GM13976 (cell line): ENCODE results near the gene CELF2.

Source experiments
- DNase-seq: peaks from one replicate; pipeline ENCODE4 v3.0.0; 2012; ENCODE audit warnings: low spot score
- CTCF ChIP-seq: IDR thresholded peaks from 2 replicates; pipeline ENCODE4 v1.5.1; 2012; ENCODE audit warnings: borderline replicate concordance, mild to moderate bottlenecking; ENCODE audit not compliant: insufficient read depth; ENCODE audit errors: extremely low read depth, missing control alignments, control extremely low read depth
- in situ Hi-C: fragments of 300-500 bp; cut with MboI; formaldehyde crosslinking; loops from one replicate; pipeline ENCODE4 v1.12.0; 2022; ENCODE audit warnings: low sequenced_read_pairs, mixed read lengths, inconsistent platforms; ENCODE audit not compliant: unreplicated experiment

Gene CELF2

DNA sequence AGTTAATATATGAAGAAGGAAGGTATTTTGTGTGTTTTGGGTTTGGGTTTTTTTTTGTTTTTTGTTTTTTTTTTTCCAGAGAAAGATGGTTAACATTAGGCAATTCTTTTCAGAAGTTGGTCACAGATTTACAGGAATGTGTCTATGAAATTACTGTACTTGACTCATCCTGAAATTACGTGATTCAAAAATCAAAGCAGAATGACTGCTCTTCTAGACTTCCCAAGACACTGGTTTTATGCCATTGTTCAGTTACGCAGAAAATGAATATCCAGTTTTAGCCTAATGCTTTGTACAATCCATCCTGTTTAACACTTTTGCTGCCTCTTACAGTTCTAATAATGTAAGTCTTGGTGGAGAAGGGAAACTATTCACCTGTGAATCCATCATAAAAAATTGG lies 39.7 kb upstream of the CELF2 start:
- in situ Hi-C loops, result no loop called here
- TF ChIP-seq CTCF, result no peak
- no peak for DNase-seq

DNA sequence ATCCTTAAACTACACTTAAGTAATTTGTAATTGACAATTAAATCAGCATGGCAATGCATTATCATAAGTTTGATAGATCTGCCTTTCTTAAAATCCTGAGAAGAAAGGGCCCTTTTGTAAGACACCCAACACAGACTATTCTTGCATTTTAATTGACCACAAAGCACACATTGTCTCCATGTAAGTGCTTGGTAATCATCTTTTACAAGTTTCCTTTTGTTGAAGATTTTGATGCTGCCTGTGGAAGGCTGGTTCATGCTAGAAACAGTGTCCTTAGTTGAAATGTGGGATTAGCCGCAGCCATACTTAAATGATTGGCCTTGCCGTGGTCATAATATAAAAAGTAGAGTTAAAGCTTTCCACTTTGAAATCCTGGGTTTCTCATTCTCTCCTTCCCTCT lies 32.3 kb upstream of the CELF2 start:
- DNase-seq, result no peak
- in situ Hi-C loops, result no loop called here
- no peak for TF ChIP-seq CTCF

DNA sequence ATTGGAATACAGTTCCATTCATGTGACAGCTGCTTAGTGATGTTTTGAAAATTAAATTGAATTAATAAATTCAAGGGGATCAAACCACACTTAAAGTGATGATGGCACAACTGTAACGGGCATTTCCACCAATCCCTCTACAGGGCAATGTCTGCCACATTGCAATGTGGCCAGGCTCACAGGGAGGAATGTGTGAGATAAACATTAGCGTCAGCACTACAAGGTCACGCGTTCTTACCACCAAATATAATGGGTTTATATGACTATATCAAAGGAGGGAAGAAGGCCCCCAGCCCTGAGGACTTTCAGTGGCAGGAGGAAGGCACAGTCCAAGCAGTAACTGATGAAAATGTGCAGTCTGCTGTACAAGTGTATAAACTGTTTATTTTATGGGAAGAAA lies 31.1 kb upstream of the CELF2 start:
- no peak for TF ChIP-seq CTCF
- no peak for DNase-seq
- in situ Hi-C loops, result no loop called here

- no peak for DNase-seq
- no peak for TF ChIP-seq CTCF
- in situ Hi-C loops, result no loop called here
Measured at GRCh38 chr10:10987111-10987510, 30.6 kb upstream of the CELF2 start.

DNA sequence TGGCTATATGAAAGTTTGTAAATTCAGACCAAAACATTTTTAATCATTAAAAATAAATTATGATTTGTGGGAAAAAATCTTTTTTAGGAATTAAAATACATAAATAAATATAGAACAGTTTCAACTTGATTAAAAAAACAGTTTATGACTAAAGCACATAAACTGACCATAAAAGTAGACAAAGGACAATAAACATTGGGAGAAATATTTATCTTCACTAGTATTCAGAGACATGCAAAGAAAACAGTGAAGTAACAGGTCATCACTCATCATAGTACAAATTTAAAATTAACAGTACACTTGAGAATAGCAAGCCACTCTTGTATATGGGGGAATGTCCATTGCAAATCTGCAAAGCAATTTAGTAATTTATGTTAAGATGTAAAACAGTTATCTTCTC lies 28.0 kb upstream of the CELF2 start:
- no peak for TF ChIP-seq CTCF
- no peak for DNase-seq
- in situ Hi-C loops, result no loop called here

DNA sequence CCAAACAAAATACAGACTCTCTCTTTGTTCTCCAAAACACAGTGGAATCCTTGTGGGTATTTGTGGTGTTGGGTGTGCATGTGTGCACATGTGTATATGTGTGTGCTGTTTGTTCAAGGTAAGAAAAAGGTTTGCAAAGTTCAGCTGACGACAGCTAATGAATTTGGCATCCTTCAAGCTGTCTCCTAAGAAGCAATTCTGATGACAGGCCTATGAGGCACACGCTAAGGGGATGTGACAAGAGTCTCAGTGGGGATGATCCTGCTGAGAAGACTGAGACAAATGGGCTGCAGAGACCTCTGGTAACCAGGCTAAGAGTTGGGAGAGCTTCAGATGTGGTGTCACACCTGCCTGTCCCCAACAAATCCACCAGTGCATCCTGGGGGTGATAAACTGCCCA lies 26.5 kb upstream of the CELF2 start:
- no peak for DNase-seq
- TF ChIP-seq CTCF, result no peak
- in situ Hi-C loops, result no loop called here

- in situ Hi-C loops, result no loop called here
- no peak for TF ChIP-seq CTCF
- no peak for DNase-seq
Measured at GRCh38 chr10:10992072-10992471, 25.6 kb upstream of the CELF2 start.
